Skin of body (tissue), 2 donors: ENCODE results near the gene PNPLA5. TPM values are rescaled to one million over a fixed set of nuclear protein-coding genes. Genes with fewer than 3 reads are reported as not detected.

Experiments
- DNase-seq: peaks from one replicate; lab custom pipeline; 2025; lab: John Stamatoyannopoulos, UW
- total RNA-seq: library from RNA; depleted of rRNA; stranded (reverse); fragments of >200 nt; gene quantifications from one replicate; pipeline ENCODE4 v1.2.3, GENCODE V29; 2014

Gene PNPLA5
- total RNA-seq, 1 donor from 2014 or later, result 2.3 TPM

- no peak for DNase-seq
These were observed 36.4 kb downstream of the PNPLA5 start for GRCh38 chr22:43855431-43855830.

- DNase-seq, result no peak
These were observed 37.0 kb downstream of the PNPLA5 start for GRCh38 chr22:43854786-43855271.

GRCh38 chr22:43854121-43854785 lies 37.6 kb downstream of the PNPLA5 start:
- no peak for DNase-seq

GRCh38 chr22:43853328-43853931 lies 38.4 kb downstream of the PNPLA5 start:
- no peak for DNase-seq

- no peak for DNase-seq
These were observed 39.1 kb downstream of the PNPLA5 start for GRCh38 chr22:43852573-43853327.

- no peak for DNase-seq
These were observed 39.9 kb downstream of the PNPLA5 start for GRCh38 chr22:43851979-43852307.

GRCh38 chr22:43851058-43851978 lies 40.5 kb downstream of the PNPLA5 start:
- DNase-seq, result no peak

GRCh38 chr22:43850529-43850928 lies 41.3 kb downstream of the PNPLA5 start:
- DNase-seq, result no peak

- no peak for DNase-seq
These were observed 42.1 kb downstream of the PNPLA5 start for GRCh38 chr22:43849731-43850130.

- DNase-seq, result no peak
These were observed 43.2 kb downstream of the PNPLA5 start for GRCh38 chr22:43848366-43849171.

- DNase-seq, result no peak
These were observed 44.2 kb downstream of the PNPLA5 start for GRCh38 chr22:43847376-43848289.

- no peak for DNase-seq
These were observed 44.8 kb downstream of the PNPLA5 start for GRCh38 chr22:43846966-43847365.

GRCh38 chr22:43845981-43846380 lies 45.8 kb downstream of the PNPLA5 start:
- DNase-seq, result no peak

GRCh38 chr22:43844560-43845545 lies 47.0 kb downstream of the PNPLA5 start:
- no peak for DNase-seq

GRCh38 chr22:43843783-43844530 lies 47.9 kb downstream of the PNPLA5 start:
- DNase-seq, result no peak

- no peak for DNase-seq
These were observed 50.1 kb downstream of the PNPLA5 start for GRCh38 chr22:43841742-43842141.

GRCh38 chr22:43840851-43841250 lies 51.0 kb downstream of the PNPLA5 start:
- DNase-seq, result no peak

GRCh38 chr22:43840431-43840830 lies 51.4 kb downstream of the PNPLA5 start:
- no peak for DNase-seq
